H9 (cell line): ENCODE data around the gene FGF12. TPM values are rescaled to one million over a fixed set of nuclear protein-coding genes. Genes with fewer than 3 reads are reported as not detected.

Experiments used
- DNase-seq: peaks from one replicate; pipeline ENCODE4 v3.0.0-alpha.2; 2017
- H2AFZ ChIP-seq: one replicate; pipeline ENCODE4 v1.6.1; 2013; ENCODE audit warnings: mild to moderate bottlenecking, low read length, control low read depth, moderate library complexity
- H2AK5ac ChIP-seq: 2 replicates; pipeline ENCODE4 v1.6.1; 2013; ENCODE audit warnings: low read length, control low read depth, mixed read lengths; ENCODE audit not compliant: insufficient read length
- H2BK120ac ChIP-seq: one replicate; pipeline ENCODE4 v1.6.1; 2013; ENCODE audit warnings: low read depth, mild to moderate bottlenecking, low read length, control low read depth, inconsistent platforms; ENCODE audit not compliant: poor library complexity, severe bottlenecking
- H2BK12ac ChIP-seq: 2 replicates; pipeline ENCODE4 v1.6.1; 2013; ENCODE audit warnings: low read length, control low read depth, mixed read lengths, low read depth; ENCODE audit not compliant: insufficient read length
- H2BK15ac ChIP-seq: 2 replicates; pipeline ENCODE4 v1.6.1; 2013; ENCODE audit warnings: low read depth, low read length, control low read depth
- H2BK20ac ChIP-seq: one replicate; pipeline ENCODE4 v1.6.1; 2013; ENCODE audit warnings: low read depth, mild to moderate bottlenecking, low read length, control low read depth, inconsistent platforms; ENCODE audit not compliant: poor library complexity, severe bottlenecking
- H2BK5ac ChIP-seq: 2 replicates; pipeline ENCODE4 v1.6.1; 2013; ENCODE audit warnings: low read length, control low read depth, mixed read lengths; ENCODE audit not compliant: insufficient read length
- H3K14ac ChIP-seq: 2 replicates; pipeline ENCODE4 v1.6.1; 2013; ENCODE audit warnings: low read length, control low read depth; ENCODE audit not compliant: insufficient read depth
- H3K18ac ChIP-seq: 2 replicates; pipeline ENCODE4 v1.6.1; 2013; ENCODE audit warnings: low read depth, mild to moderate bottlenecking, mixed read lengths, low read length, control low read depth; ENCODE audit not compliant: insufficient read length
- H3K23ac ChIP-seq: 2 replicates; pipeline ENCODE4 v1.6.1; 2013; ENCODE audit warnings: low read length, control low read depth, mixed read lengths, low read depth; ENCODE audit not compliant: insufficient read length
- H3K23me2 ChIP-seq: 2 replicates; pipeline ENCODE4 v1.6.1; 2013; ENCODE audit warnings: low read depth, mild to moderate bottlenecking, mixed read lengths, low read length, control low read depth; ENCODE audit not compliant: insufficient read length, poor library complexity, severe bottlenecking
- H3K27ac ChIP-seq: 2 replicates; pipeline ENCODE4 v1.5.1; 2013; ENCODE audit warnings: low read length, control low read depth, mixed read lengths, low read depth; ENCODE audit not compliant: insufficient read length
- H3K27me3 ChIP-seq: 2 replicates; pipeline ENCODE4 v1.6.1; 2013; ENCODE audit warnings: low read length, control low read depth, inconsistent platforms; ENCODE audit not compliant: insufficient read depth
- H3K4ac ChIP-seq: 2 replicates; pipeline ENCODE4 v1.6.1; 2013; ENCODE audit warnings: low read depth, mild to moderate bottlenecking, control low read depth, inconsistent platforms, low read length, moderate library complexity
- H3K4me1 ChIP-seq: 2 replicates; pipeline ENCODE4 v1.6.1; 2013; ENCODE audit warnings: low read length, control low read depth, inconsistent platforms; ENCODE audit not compliant: insufficient read depth
- H3K4me2 ChIP-seq: 2 replicates; pipeline ENCODE4 v1.6.1; 2013; ENCODE audit warnings: low read length, control low read depth, mixed read lengths; ENCODE audit not compliant: insufficient read length, insufficient read depth
- H3K56ac ChIP-seq: 2 replicates; pipeline ENCODE4 v1.6.1; 2013; ENCODE audit warnings: low read depth, mild to moderate bottlenecking, mixed read lengths, low read length, control low read depth; ENCODE audit not compliant: insufficient read length
- H3K79me1 ChIP-seq: 2 replicates; pipeline ENCODE4 v1.6.1; 2013; ENCODE audit warnings: low read depth, mild to moderate bottlenecking, moderate library complexity, low read length, control low read depth, inconsistent platforms; ENCODE audit not compliant: insufficient read depth, poor library complexity, severe bottlenecking
- H3K79me2 ChIP-seq: 2 replicates; pipeline ENCODE4 v1.6.1; 2013; ENCODE audit warnings: low read length, control low read depth, inconsistent platforms; ENCODE audit not compliant: insufficient read depth
- H3K9ac ChIP-seq: 2 replicates; pipeline ENCODE4 v1.6.1; 2013; ENCODE audit warnings: low read length, control low read depth, mixed read lengths; ENCODE audit not compliant: insufficient read length; ENCODE audit errors: extremely low read depth
- H3K9me3 ChIP-seq: one replicate; pipeline ENCODE4 v1.6.1; 2013; ENCODE audit warnings: low read depth, low read length, inconsistent platforms; ENCODE audit not compliant: control insufficient read depth
- H3T11ph ChIP-seq: one replicate; pipeline ENCODE4 v1.6.1; 2013; ENCODE audit warnings: mild to moderate bottlenecking, low read length, control low read depth, inconsistent platforms
- H4K20me1 ChIP-seq: one replicate; pipeline ENCODE4 v1.6.1; 2013; ENCODE audit not compliant: control insufficient read depth, insufficient read length, insufficient read depth
- H4K5ac ChIP-seq: 2 replicates; pipeline ENCODE4 v1.6.1; 2013; ENCODE audit warnings: low read depth, mild to moderate bottlenecking, mixed read lengths, low read length, control low read depth; ENCODE audit not compliant: insufficient read length
- H4K8ac ChIP-seq: replicated peaks from 2 replicates; pipeline ENCODE4 v1.6.1; 2013; ENCODE audit warnings: low read length, control low read depth, mixed read lengths, low read depth; ENCODE audit not compliant: insufficient read length
- H4K91ac ChIP-seq: 2 replicates; pipeline ENCODE4 v1.6.1; 2013; ENCODE audit warnings: low read depth, mild to moderate bottlenecking, moderate library complexity, mixed read lengths, low read length, control low read depth; ENCODE audit not compliant: insufficient read length
- H3K27ac Mint-ChIP-seq, 3 experiments: 2 replicates in 2 of 3; 3 replicates in 1 of 3; pipeline ENCODE4 v1.8.0; 2020 to 2021; ENCODE audit warnings: mixed read lengths in 3 of 3, mild to moderate bottlenecking in 1 of 3, moderate library complexity in 1 of 3
- H3K27me3 Mint-ChIP-seq: 2 replicates; pipeline ENCODE4 v1.8.0; 2021; ENCODE audit warnings: low read depth, mild to moderate bottlenecking, moderate library complexity, mixed read lengths
- H3K36me3 Mint-ChIP-seq, 3 experiments: 2 replicates in 2 of 3; 3 replicates in 1 of 3; pipeline ENCODE4 v1.8.0; 2020 to 2021; ENCODE audit warnings: low read depth in 3 of 3, mixed read lengths in 3 of 3; ENCODE audit not compliant: insufficient read depth in 1 of 3
- H3K4me1 Mint-ChIP-seq, 2 experiments: 2 replicates each; pipeline ENCODE4 v1.8.0; 2020; ENCODE audit warnings: mixed read lengths in 2 of 2
- H3K4me3 Mint-ChIP-seq, 2 experiments: 2 replicates in 1 of 2; 3 replicates in 1 of 2; pipeline ENCODE4 v1.8.0; 2020 to 2021; ENCODE audit warnings: mild to moderate bottlenecking in 2 of 2, mixed read lengths in 2 of 2, moderate library complexity in 1 of 2
- H3K9me3 Mint-ChIP-seq, 2 experiments: 2 replicates in 1 of 2; 3 replicates in 1 of 2; pipeline ENCODE4 v1.8.0; 2020; ENCODE audit warnings: mild to moderate bottlenecking in 2 of 2, mixed read lengths in 2 of 2, moderate library complexity in 1 of 2
- CTCF ChIP-seq: fragments of 200-600 bp; sonication (generic); conservative IDR thresholded peaks from 3 replicates; pipeline ENCODE4 v1.8.0; 2021; ENCODE audit warnings: antibody characterized with exemption, mild to moderate bottlenecking
- total RNA-seq: library from RNA; stranded (reverse); gene quantifications from 2 replicates; pipeline ENCODE4 v1.2.1, GENCODE V29; 2021

FGF12 gene
- total RNA-seq, 1 experiment from 2014 or later = 5.6 TPM

- DNase-seq = no peak
- Histone ChIP-seq H3T11ph (no peak overlapping the region), H4K5ac (no peak overlapping the region), H2BK5ac (no peak overlapping the region), H2AK5ac (no peak overlapping the region), H2BK12ac (no peak overlapping the region), H2BK15ac (no peak overlapping the region), H3K9me3 (no peaks in the 10 kb centered on the region), H3K9ac (no peak overlapping the region), H3K14ac (no peak overlapping the region), H3K4me1 (no peaks in the 10 kb centered on the region), H3K79me1 (no peaks in the 10 kb centered on the region), H3K79me2 (no peaks in the 10 kb centered on the region), H4K8ac (no peak overlapping the region), H2BK120ac (no peak overlapping the region), H3K4ac (no peak overlapping the region), H3K27ac (no peak overlapping the region), H4K20me1 (no peaks in the 10 kb centered on the region), H3K27me3 (no peaks in the 10 kb centered on the region), H2AFZ (no peak overlapping the region), H3K4me2 (no peak overlapping the region), H4K91ac (no peak overlapping the region), H2BK20ac (no peak overlapping the region), H3K18ac (no peak overlapping the region), H3K23me2 (no peaks in the 10 kb centered on the region), H3K23ac (no peak overlapping the region), H3K56ac (no peak overlapping the region)
- TF ChIP-seq CTCF = no peak
- no peaks in the 10 kb centered on the region for H3K9me3 Mint-ChIP-seq
- H3K27ac Mint-ChIP-seq = no peak overlapping the region
- no peaks in the 10 kb centered on the region for H3K27me3 Mint-ChIP-seq
- no peaks in the 10 kb centered on the region; a peak in 1 of 4 replicates for H3K4me1 Mint-ChIP-seq
- H3K4me3 Mint-ChIP-seq = no peak overlapping the region
- no peaks in the 10 kb centered on the region for H3K36me3 Mint-ChIP-seq
These were observed 163.9 kb downstream of the FGF12 start for GRCh38 chr3:192563417-192563816.
